ENCODE measurements around the gene SH3PXD2A. TPM values are rescaled to one million over a fixed set of nuclear protein-coding genes. Genes with fewer than 3 reads are reported as not detected.

The SH3PXD2A gene
- total RNA-seq, 1 experiment from 2014 or later: 13.2 TPM

- Mint-ChIP-seq H3K27me3 (ENCODE audit: insufficient read depth, unreplicated experiment) (no peaks in the 10 kb centered on the region), H3K9me3 (ENCODE audit: unreplicated experiment) (no peaks in the 10 kb centered on the region), H3K36me3 (ENCODE audit: insufficient read depth, unreplicated experiment) (peaks cover 18% of the 10 kb centered on the region), H3K27ac (ENCODE audit: low read depth, unreplicated experiment) (no peak overlapping the region), H3K4me3 (ENCODE audit: unreplicated experiment) (no peak overlapping the region), H3K4me1 (ENCODE audit: insufficient read depth, unreplicated experiment) (no peaks in the 10 kb centered on the region)
- intact Hi-C loops (cut with micrococcal nuclease): no loop called here
- ChIA-PET CTCF (interaction anchor here (0.6 to 1.0 kb wide), 2 partner anchors 128 to 132 kb away, joined by 3 read pairs; no protein-coding TSS in a partner anchor), POLR2A (interaction anchor here (0.6 to 0.8 kb wide), 2 partner anchors 22 to 361 kb away, joined by 3 to 4 read pairs; partner anchors contain the start of gene COL17A1)
- TF ChIP-seq, protein P1, sequence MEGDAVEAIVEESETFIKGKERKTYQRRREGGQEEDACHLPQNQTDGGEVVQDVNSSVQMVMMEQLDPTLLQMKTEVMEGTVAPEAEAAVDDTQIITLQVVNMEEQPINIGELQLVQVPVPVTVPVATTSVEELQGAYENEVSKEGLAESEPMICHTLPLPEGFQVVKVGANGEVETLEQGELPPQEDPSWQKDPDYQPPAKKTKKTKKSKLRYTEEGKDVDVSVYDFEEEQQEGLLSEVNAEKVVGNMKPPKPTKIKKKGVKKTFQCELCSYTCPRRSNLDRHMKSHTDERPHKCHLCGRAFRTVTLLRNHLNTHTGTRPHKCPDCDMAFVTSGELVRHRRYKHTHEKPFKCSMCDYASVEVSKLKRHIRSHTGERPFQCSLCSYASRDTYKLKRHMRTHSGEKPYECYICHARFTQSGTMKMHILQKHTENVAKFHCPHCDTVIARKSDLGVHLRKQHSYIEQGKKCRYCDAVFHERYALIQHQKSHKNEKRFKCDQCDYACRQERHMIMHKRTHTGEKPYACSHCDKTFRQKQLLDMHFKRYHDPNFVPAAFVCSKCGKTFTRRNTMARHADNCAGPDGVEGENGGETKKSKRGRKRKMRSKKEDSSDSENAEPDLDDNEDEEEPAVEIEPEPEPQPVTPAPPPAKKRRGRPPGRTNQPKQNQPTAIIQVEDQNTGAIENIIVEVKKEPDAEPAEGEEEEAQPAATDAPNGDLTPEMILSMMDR (IDR thresholded peaks at IDR 0.05; ENCODE audit: unreplicated experiment): no peak
- DNase-seq (ENCODE audit: unreplicated experiment): no peak
- BruUV-seq (replicated peaks): no TSS peak
Measured at GRCh38 chr10:103725242-103725641, 130.1 kb downstream of the SH3PXD2A start.

GRCh38 chr10:103724771-103725170 lies 130.6 kb downstream of the SH3PXD2A start:
- no peaks in the 10 kb centered on the region for H3K27me3 Mint-ChIP-seq (ENCODE audit: insufficient read depth, unreplicated experiment)
- TF ChIP-seq, protein P1 (IDR thresholded peaks at IDR 0.05; ENCODE audit: unreplicated experiment): no peak
- no peak overlapping the region for H3K27ac Mint-ChIP-seq (ENCODE audit: low read depth, unreplicated experiment)
- no peak overlapping the region for H3K4me3 Mint-ChIP-seq (ENCODE audit: unreplicated experiment)
- H3K36me3 Mint-ChIP-seq (ENCODE audit: insufficient read depth, unreplicated experiment): peaks cover 18% of the 10 kb centered on the region
- intact Hi-C loops (cut with micrococcal nuclease): no loop called here
- H3K4me1 Mint-ChIP-seq (ENCODE audit: insufficient read depth, unreplicated experiment): no peaks in the 10 kb centered on the region
- CTCF ChIA-PET: interaction anchor here (0.6 kb wide), 2 partner anchors 129 to 293 kb away, joined by 3 read pairs; no protein-coding TSS in a partner anchor
- no peaks in the 10 kb centered on the region for H3K9me3 Mint-ChIP-seq (ENCODE audit: unreplicated experiment)
- BruUV-seq (replicated peaks): no TSS peak
- POLR2A ChIA-PET: interaction anchor here (0.6 to 0.8 kb wide), 2 partner anchors 22 to 361 kb away, joined by 3 to 4 read pairs; partner anchors contain the start of gene COL17A1
- no peak for DNase-seq (ENCODE audit: unreplicated experiment)

DNA sequence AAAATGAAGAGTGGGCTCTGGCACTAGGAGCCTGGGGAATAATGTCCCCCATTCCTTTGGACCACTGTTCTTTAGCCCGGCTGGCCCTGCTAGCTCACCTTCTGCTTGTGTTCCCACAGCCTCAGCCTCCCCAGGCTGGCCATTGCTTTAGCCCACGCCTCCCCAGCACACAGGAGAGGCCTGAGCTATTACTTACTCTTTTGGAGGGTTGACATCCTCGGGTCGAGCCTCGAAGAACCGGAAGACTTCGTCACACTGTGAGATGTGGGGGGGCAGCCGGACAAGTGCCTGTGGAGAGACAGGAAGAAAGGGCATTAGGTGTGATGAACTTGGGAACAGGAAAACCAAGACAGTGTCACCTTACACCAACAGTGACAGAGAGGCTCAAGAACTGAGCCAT lies 131.3 kb downstream of the SH3PXD2A start:
- Mint-ChIP-seq H3K9me3 (ENCODE audit: unreplicated experiment) (no peaks in the 10 kb centered on the region), H3K4me3 (ENCODE audit: unreplicated experiment) (no peak overlapping the region), H3K27ac (ENCODE audit: low read depth, unreplicated experiment) (no peak overlapping the region), H3K36me3 (ENCODE audit: insufficient read depth, unreplicated experiment) (peaks cover 18% of the 10 kb centered on the region), H3K4me1 (ENCODE audit: insufficient read depth, unreplicated experiment) (no peaks in the 10 kb centered on the region), H3K27me3 (ENCODE audit: insufficient read depth, unreplicated experiment) (no peaks in the 10 kb centered on the region)
- TF ChIP-seq, protein P1 (IDR thresholded peaks at IDR 0.05; ENCODE audit: unreplicated experiment): no peak
- CTCF ChIA-PET: no interaction called here
- POLR2A ChIA-PET: no interaction called here
- DNase-seq (ENCODE audit: unreplicated experiment): no peak
- intact Hi-C loops (cut with micrococcal nuclease): no loop called here
- no TSS peak for BruUV-seq (replicated peaks)

GRCh38 chr10:103723557-103723956 lies 131.8 kb downstream of the SH3PXD2A start:
- H3K4me3 Mint-ChIP-seq (ENCODE audit: unreplicated experiment): no peak overlapping the region
- intact Hi-C loops (cut with micrococcal nuclease): no loop called here
- H3K27ac Mint-ChIP-seq (ENCODE audit: low read depth, unreplicated experiment): no peak overlapping the region
- H3K4me1 Mint-ChIP-seq (ENCODE audit: insufficient read depth, unreplicated experiment): no peaks in the 10 kb centered on the region
- H3K9me3 Mint-ChIP-seq (ENCODE audit: unreplicated experiment): no peaks in the 10 kb centered on the region
- no TSS peak for BruUV-seq (replicated peaks)
- H3K36me3 Mint-ChIP-seq (ENCODE audit: insufficient read depth, unreplicated experiment): peaks cover 18% of the 10 kb centered on the region
- POLR2A ChIA-PET: no interaction called here
- H3K27me3 Mint-ChIP-seq (ENCODE audit: insufficient read depth, unreplicated experiment): no peaks in the 10 kb centered on the region
- CTCF ChIA-PET: interaction anchor here (0.6 to 1.4 kb wide), 2 partner anchors 21 to 25 kb away, joined by 3 to 4 read pairs; no protein-coding TSS in a partner anchor
- no peak for DNase-seq (ENCODE audit: unreplicated experiment)
- TF ChIP-seq, protein P1 (IDR thresholded peaks at IDR 0.05; ENCODE audit: unreplicated experiment): no peak

Measured in MCF 10A (cell line).